Upper lobe of left lung (tissue), 4 donors: ENCODE measurements around the gene EPC2.
"Not testable (repeated sequence)": the region's sequence is repeated elsewhere in the genome, so short reads cannot be mapped to it uniquely, and the experiment has no call there.

Source experiments
- EP300 ChIP-seq, 4 donors: sonication (generic); formaldehyde crosslinking; IDR thresholded peaks; one replicate each; pipeline ENCODE4 v1.5.1; 2017; ENCODE audit warnings: antibody characterized with exemption in 4 of 4, control low read depth in 2 of 4
- POLR2A ChIP-seq, 4 donors: fragments of 450-650 bp; IDR thresholded peaks; one replicate each; pipeline ENCODE4 v1.5.1; 2016 to 2017; ENCODE audit warnings: antibody characterized with exemption in 4 of 4, mild to moderate bottlenecking in 2 of 4
- POLR2AphosphoS5 ChIP-seq, 2 donors: sonication (generic); formaldehyde crosslinking; IDR thresholded peaks; one replicate each; pipeline ENCODE4 v1.5.1; 2017; ENCODE audit warnings: antibody characterized with exemption in 2 of 2
- TF ChIP-seq, protein P1 (sequence below), 6 experiments: fragments of 450-650 bp in 4 of 6; fragments of 200-600 bp in 2 of 6; sonication (generic) in 2 of 6; IDR thresholded peaks; one replicate each; pipeline ENCODE4 v1.5.1; 2016 to 2019; ENCODE audit warnings: antibody characterized with exemption in 6 of 6

DNA sequence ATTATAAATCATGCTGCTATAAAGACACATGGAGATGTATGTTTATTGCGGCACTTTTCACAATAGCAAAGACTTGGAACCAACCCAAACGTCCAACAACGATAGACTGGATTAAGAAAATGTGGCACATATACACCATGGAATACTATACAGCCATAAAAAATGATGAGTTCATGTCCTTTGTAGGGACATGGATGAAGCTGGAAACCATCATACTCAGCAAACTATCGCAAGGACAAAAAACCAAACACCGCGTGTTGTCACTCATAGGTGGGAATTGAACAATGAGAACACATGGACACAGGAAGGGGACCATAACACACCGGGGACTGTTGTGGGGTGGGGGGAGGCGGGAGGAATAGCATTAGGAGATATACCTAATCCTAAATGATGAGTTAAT lies 17.8 kb downstream of the EPC2 start:
- TF ChIP-seq, protein P1, sequence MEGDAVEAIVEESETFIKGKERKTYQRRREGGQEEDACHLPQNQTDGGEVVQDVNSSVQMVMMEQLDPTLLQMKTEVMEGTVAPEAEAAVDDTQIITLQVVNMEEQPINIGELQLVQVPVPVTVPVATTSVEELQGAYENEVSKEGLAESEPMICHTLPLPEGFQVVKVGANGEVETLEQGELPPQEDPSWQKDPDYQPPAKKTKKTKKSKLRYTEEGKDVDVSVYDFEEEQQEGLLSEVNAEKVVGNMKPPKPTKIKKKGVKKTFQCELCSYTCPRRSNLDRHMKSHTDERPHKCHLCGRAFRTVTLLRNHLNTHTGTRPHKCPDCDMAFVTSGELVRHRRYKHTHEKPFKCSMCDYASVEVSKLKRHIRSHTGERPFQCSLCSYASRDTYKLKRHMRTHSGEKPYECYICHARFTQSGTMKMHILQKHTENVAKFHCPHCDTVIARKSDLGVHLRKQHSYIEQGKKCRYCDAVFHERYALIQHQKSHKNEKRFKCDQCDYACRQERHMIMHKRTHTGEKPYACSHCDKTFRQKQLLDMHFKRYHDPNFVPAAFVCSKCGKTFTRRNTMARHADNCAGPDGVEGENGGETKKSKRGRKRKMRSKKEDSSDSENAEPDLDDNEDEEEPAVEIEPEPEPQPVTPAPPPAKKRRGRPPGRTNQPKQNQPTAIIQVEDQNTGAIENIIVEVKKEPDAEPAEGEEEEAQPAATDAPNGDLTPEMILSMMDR (IDR thresholded peaks at IDR 0.05) = not testable (repeated sequence)
- TF ChIP-seq POLR2A, EP300, POLR2AphosphoS5 (IDR thresholded peaks at IDR 0.05): not testable (repeated sequence)
